ENCODE measurements around the gene LHPP.
"Not testable (repeated sequence)": the region's sequence is repeated elsewhere in the genome, so short reads cannot be mapped to it uniquely, and the experiment has no call there.

LHPP gene

DNA sequence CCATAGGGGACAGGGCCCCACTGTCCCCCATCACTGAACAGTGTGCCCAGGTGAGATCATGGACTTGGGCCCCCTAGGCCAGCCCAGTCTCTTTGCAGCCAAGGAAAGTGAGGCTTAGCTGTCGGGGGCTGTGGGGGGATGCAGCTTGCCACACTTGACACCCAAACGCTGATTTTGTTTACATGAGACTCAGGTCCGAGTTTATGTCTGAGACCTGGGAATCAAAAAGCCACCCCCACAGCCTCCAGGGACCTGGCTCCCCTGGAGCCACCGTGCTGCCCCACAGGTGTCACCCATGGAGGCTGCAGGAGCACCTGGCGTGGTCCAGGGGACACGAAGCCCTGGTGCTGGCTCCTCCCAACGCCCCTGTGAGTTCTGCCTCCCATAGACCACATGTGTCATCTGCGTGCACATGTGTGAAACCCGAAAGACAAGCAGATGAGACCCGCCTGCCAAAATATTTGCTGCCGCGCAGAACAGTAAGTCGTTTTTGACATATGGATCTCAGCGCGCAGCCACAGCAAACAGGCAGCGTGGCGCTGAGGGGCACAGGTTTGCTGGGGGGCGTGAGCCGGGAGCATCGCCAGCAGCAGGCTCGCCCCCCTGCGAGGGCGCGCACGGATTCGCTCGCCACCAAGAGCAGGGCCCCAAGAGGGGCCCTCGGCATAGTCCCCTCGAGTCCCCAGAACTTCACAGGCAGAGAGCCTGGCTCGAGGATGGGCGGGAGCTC lies 112.3 kb downstream of the LHPP start:
- DNase-seq (no peak), ATAC-seq (no peak)

DNA sequence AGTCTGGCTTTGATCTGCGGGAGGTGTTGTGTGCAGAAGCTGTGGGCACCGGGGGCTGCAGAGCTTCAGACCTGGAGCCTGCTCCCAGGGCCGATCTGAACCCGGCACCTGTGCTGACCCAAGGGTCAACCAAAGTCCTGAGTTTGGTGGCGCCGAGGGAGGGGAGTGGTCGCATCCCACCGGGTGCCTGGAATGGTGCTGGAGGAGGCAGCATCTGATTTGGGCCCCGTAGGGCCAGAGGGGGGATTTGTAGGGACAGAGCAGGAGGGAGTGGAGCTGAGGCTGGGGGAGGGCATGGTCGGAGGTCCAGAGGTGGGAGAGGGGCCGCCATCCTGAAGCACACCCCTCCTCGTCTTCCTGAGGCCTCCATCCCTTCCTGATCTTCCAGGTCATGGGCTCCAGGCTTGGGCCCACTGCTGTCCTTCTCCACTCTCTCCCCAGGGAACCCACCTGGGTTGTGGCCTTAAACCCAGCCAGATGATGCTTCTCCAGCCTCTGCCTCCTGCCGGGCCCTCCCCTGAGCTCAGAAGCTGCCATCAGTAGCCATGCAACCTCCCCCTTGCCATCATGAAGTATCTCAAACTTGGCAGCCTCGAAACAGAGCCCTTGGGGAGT lies 112.9 kb downstream of the LHPP start:
- DNase-seq: no peak
- no peak for ATAC-seq

GRCh38 chr10:124575107-124576035 lies 113.7 kb downstream of the LHPP start:
- DNase-seq: no peak
- ATAC-seq: no peak

GRCh38 chr10:124576526-124577420 lies 115.2 kb downstream of the LHPP start:
- no peak for DNase-seq
- no peak for ATAC-seq

DNA sequence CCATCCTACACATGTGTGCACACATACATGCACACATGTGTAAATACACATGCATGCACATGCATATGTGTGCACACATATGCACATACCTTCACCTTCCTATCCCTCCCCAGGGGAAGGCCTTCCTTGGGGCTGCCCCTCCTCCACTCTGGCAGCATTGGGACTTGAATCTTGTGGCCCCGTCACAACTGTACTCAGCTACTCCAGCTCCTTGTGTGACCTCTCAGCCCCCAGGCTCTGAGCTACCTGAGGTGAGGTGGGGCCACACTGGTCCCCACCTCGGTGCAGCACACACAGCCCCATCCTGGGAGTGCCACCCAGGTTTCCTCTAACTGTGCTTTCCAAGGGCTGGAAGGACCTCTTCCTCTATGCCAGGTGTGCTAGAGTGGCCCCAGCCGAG lies 116.0 kb downstream of the LHPP start:
- no peak for DNase-seq
- ATAC-seq: no peak

GRCh38 chr10:124578231-124579010 lies 116.8 kb downstream of the LHPP start:
- DNase-seq: no peak

GRCh38 chr10:124579011-124579399 lies 117.4 kb downstream of the LHPP start:
- ATAC-seq: no peak
- no peak for DNase-seq

More at GRCh38 chr10:124578231-124579010, 116.8 kb downstream of the LHPP start:
- peak; percentile 6 for ATAC-seq

- ATAC-seq: no peak
- DNase-seq: no peak
Observed at GRCh38 chr10:124586142-124586541, 124.5 kb downstream of the LHPP start.

GRCh38 chr10:124587811-124588211 lies 126.2 kb downstream of the LHPP start:
- no peak for ATAC-seq
- no peak for DNase-seq

DNA sequence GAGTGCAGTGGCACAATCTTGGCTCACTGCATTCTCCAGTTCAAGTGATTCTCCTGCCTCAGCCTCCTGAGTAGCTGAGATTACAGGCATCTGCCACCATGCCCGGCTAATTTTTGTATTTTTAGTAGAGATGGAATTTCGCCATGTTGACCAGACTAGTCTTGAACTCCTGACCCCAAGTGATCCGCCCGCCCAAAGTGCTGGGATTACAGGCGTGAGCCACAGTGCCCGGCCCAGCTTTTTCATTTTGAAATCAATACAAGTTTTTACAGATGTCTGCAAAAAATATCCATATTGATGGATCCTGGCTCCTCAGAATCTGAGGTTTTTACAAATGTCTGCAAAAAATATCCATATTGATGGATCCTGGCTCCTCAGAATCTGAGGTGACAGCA lies 126.7 kb downstream of the LHPP start:
- ATAC-seq, DNase-seq: not testable (repeated sequence)

- DNase-seq (no peak), ATAC-seq (no peak)
Observed at GRCh38 chr10:124588736-124589490, 127.3 kb downstream of the LHPP start.

DNA sequence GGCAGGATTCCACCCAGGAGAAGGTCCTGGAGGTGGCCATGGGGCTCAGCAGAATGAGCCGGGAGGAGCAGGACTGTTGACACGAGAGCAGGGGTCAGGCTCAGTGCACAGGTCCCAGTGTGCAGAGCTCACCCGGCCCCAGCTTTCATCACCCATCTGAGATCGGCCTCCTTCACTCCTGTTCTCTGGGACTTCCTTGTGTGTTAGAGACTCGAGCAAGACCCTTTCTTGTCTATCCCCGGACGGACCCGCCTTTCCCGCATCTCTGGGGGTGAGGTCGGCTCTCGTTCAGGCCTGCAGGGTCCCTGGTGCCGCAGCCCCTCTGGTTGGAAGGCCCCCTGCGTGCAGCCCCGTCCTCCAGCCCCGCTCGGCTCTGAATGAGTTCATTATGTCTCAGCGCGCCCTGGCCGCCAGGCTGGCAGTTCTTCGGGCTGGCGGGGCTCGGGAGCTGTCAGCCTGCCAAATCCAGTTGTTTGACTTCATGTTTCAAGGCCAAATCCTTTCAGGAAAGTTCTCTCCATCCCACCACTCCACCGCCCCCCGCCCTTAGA lies 127.9 kb downstream of the LHPP start:
- DNase-seq (no peak), ATAC-seq (no peak)

DNA sequence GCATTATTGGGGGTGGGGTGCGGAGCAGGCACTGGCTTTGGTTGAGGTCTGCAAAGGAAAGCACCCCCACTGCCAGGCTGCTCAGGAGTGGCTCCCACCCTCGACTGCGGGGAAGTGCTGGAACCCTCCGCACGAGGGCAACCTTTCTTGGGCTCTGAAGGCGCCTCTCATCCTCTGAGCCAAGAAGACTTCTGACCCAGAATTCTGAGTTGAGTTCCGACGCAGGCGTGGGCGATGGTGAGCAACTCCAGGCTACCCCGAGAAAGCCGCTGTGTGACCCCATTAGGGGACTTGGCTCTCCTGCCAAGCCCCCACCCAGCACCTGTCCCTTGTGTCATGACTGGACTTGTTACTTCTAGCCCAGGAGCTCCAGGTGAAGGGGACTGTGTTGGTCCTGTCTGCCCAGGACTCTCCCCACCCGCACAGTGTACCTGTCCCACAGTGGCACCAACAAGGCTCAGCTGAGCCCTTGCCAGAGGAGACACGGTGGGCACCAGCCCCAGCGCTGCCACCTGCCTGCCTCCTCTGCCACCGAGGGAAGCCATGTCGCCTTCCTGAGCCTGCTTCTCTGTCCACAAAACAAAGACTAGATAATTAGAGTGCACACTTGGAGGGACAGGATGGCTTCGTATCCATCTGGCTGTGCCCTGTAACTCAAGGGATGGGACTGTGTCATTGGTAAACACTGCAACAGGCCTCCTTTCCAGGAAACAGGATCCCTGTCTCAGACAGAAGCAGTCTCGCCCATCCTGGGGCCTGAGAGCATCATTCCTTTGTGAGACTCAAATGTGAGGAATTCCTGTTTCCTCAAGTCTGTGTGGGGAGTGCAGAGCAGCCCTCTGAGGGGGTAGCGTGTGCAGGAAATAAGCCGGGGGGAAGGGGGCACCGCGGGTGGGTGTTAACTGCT lies 128.8 kb downstream of the LHPP start:
- DNase-seq (no peak), ATAC-seq (no peak)

DNA sequence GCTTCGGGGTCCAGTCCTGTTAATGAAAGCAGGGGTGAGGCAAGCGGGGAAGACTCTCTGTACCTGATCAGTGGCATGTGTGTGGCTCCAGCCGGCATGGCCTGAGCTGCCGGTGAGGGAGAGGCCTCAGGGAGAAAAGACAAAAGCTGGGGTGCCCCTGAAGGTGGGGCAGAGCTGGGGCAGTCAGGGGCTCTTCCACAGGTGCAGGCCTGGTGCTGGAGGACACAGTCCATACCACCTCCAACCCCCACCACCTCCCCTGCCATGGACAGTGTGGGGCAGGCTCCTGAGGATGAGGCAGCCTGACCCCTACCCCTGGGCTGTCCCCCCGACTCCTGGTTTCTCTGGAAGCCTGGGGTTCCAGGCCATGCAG lies 129.5 kb downstream of the LHPP start:
- no peak for ATAC-seq
- no peak for DNase-seq

- ATAC-seq (no peak), DNase-seq (no peak)
Observed at GRCh38 chr10:124592101-124592500, 130.5 kb downstream of the LHPP start.

DNA sequence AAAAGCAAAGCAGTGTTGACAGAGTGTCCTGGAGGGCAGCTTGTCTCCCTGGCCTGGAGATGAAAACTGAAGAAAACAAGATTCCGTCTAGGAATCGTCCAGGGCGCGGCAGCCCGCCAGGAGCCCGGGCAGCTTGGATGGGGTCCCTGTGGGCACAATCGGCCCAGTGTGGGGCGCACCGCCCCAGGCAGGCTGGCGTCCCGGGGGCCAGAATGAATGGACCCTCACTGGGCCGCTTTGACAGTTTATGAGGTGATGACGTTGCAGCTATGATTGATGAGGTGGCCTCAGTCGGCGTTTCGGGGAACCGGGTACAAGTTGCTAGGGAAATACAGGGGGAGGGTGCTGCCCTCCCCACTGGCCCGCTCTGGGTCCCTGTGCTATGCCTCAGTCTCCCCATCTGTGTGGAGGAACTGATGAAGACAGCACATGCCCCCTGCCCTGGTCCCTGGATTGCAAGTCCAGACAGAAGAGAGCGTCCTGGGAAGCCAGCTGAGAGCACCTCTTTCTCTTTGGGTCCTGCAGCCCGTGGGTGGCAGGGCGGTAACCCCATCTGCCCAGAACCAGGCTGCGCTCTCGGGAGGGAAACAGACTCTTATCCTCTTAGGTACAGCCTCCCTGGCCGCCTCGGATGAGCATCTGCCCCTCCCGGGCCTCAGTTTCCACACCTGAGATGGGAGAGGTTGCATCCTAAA lies 131.3 kb downstream of the LHPP start:
- no peak for ATAC-seq

DNA sequence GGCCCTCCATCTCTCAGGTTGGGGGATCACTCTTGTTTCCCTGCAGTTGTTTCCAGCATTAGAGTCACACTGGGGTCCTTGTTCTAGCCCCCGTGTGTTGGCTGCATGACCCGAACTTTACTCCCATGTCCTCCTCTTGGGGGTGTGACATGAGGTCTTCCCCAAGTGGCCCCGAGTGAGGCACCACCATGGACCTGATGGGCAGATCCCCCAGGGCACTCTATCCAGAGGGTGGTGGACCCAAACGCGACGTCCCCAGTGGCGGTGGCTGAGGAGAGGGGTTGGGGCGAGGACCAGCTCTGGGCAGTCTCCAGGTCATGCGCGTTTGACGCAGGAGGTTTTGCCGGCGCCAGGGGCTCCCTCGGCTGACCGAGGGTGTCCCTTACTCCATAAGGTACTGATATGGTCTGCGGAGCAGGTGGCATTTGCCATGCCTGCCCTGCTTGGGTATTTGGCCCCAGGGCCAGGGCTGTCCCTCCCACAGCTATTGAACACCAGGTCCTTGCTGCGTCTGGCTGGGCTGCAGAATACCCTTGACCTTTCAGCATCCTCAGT lies 131.9 kb downstream of the LHPP start:
- DNase-seq (no peak), ATAC-seq (no peak)

More for the DNA sequence above, 131.3 kb downstream of the LHPP start:
- DNase-seq: no peak

DNA sequence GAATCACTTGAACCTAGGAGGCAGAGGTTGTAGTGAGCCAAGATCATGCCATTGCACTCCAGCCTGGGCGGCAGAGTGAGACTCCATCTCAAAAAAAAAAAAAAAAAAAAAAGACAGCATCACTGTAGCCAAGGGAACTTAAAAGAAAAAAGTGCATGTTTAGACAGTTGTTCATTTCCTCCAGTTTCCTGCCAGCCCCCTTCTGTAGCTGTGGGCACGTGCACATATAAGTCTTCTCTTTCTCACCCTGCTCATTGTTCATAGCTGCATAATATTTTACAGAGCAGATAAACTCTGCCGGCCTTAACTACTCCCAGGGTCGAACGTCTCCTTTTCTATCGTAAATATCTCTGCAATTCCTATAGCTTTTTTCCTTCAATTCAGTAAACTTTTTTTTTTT lies 132.6 kb downstream of the LHPP start:
- DNase-seq (no peak), ATAC-seq (no peak)
